DMS53 (cell line): ENCODE results near the gene EGLN2.
A peak's percentile ranks its signal among the peaks of the same experiment; 100 is the strongest.
"Not testable (repeated sequence)": the region's sequence is repeated elsewhere in the genome, so short reads cannot be mapped to it uniquely, and the experiment has no call there.

ENCODE experiments used
- DNase-seq: peaks from one replicate; lab custom pipeline; 2025; lab: John Stamatoyannopoulos, UW

The EGLN2 gene

DNA sequence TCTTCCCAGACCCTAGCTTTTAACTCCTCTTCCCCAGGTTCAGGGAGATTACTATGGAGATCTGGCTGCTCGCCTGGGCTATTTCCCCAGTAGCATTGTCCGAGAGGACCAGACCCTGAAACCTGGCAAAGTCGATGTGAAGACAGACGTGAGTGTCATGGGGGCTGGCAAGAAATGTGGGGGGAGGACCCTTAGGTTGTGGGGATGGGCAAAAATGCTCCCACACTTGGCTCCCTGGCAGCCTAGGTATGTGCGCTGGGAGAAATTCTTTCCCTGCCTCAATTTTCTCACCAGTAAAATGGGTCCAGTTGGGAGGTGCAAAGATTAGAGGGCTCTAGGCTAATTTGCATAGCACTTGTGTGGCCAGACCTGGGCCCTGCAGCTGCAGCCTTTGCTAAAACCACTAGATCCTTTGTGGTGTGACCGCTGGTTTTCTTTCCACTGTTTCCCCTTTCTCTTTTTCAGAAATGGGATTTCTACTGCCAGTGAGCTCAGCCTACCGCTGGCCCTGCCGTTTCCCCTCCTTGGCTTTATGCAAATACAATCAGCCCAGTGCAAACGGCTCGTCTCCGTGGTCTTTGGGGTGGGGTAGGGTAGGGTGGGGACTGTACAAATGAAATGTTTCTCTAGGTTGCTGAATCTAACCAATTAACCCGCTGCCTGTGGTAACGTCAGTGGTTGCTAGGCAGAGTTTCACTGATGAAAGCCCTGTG lies 21.9 kb upstream of the EGLN2 start:
- DNase-seq = peak; percentile 97

DNA sequence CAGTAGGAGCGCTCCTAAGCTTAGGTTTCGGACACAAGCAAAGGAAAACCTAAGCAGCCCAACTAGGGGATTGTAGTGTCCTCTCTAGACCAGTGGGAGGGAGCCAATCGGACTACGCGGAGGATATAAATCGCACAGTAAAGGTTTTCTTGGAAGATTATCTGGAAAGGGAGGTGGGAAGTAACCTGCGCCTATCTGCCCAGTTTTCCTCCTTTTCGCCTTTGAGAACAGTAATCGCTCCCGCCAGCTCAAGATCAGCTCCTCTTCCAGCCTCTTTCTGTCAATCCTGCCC lies 21.4 kb upstream of the EGLN2 start:
- no peak for DNase-seq

GRCh38 chr19:40777937-40778705 lies 20.9 kb upstream of the EGLN2 start, which contains the start of gene RAB4B:
Gene RAB4B (plus strand): TSS chr19:40778247. CDS start chr19:40778376, 129 bp downstream.
- peak; percentile 100 for DNase-seq

DNA sequence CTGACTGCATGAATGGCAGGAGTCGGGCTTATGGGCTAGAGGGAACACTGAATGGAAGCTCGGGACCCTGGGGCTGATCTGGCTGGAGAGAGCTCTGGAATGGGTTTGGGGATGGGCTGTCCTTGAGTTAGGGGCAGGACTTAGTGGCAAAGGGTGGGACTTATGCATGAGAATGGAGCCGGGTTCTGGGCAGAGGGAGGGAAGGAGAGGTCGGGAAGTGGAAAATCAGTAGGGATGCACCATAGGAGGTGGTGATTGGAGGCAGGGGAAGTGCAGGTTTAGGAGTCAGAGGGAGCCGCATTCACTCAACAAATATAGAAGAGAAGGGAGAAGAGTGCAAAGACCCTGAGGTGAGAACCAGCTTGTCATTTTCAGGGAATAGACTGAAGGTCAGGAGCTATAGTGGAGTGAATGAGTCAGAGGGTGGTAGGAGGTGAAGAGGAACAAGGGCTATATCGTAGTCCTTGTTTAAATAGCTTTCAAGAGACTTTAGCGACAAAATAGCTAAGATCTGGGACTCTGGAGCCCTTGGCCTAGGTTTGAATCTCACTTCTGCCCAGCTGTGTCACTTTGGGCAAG lies 20.2 kb upstream of the EGLN2 start:
- DNase-seq = peak; percentile 74

- no peak for DNase-seq
Measured at GRCh38 chr19:40780582-40780981, 18.4 kb upstream of the EGLN2 start.

DNA sequence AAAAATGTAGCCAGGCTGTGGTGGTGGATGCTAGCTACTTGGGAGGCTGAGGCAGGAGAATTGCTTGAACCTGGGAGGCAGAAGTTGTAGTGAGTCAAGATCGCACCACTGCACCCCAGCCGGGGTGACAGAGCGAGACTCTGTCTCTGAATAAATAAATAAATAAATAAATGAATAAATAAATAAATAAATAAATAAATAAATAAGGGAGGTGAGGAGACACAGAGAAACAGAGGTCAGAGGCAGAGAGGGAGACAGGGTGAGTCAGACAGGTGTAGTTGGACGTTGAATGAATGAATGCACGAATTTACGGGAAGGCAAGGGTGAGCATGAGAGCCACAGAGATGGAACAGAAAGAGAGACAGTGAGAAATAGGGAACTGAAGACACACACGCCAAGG lies 17.9 kb upstream of the EGLN2 start:
- no peak for DNase-seq

- no peak for DNase-seq
Measured at GRCh38 chr19:40783711-40784110, 15.3 kb upstream of the EGLN2 start.

- DNase-seq = not testable (repeated sequence)
Measured at GRCh38 chr19:40784146-40784545, 14.8 kb upstream of the EGLN2 start.

GRCh38 chr19:40785526-40785925 lies 13.5 kb upstream of the EGLN2 start:
- DNase-seq = no peak

- DNase-seq = no peak
Measured at GRCh38 chr19:40786060-40787037, 12.6 kb upstream of the EGLN2 start.

- DNase-seq = no peak
Measured at GRCh38 chr19:40791349-40791748, 7.6 kb upstream of the EGLN2 start.

DNA sequence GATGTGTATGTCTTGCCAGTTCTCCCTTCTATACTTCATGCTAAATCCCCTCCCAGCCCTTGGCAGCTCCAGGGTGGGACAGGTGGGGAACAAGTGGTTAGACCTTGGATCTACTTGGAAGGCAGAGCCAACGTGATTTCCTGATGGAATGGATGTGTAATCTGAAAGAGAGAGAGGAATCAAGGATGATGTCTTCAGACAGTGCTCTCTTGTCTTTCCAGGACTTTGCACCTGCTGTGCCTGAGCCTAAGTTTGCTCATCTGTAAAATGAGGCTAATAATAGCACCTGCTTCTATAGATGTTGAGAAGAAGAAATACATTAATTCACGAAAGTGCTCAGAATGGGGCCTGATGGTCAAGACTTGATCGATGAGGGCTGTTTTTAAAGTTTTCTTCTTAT lies 7.0 kb upstream of the EGLN2 start:
- no peak for DNase-seq

DNA sequence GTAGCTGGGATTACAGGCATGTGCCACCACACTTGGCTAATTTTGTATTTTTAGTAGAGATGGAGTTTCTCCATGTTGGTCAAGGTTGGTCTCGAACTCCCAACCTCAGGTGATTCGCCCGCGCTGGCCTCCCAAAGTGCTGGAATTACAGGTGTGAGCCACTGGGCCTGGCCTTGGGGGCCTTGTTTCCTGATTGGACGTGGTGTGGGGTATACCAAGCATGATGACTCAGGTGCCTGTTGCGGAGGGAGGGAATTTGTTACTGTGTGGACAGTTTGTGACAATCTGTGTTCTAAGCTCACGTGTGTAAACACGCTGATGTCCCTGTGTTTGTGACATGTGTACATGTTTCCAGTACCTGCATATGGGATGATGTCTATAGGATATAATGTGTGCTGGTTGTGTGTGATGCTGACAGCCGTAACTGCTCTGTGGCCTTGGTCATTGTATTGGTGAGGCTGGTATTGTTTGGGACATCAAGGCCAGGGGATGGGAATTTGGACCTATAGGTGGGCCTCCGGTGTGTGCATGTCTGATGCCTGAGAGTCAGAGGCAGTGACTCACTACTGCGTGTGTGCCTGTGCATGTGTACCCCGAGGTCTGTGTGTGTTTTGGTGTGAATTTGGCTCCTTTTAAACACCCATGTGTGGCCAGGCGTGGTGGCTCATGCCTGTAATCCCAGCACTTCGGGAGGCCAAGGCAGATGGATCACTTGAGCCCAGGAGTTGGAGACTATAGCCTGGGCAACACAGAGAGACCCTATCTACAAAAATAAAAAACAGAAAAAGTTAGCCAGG lies 1.6 kb upstream of the EGLN2 start:
- DNase-seq = no peak

- peak; percentile 96 for DNase-seq
Measured at GRCh38 chr19:40797963-40798682, 868 bp upstream of the EGLN2 start.

DNA sequence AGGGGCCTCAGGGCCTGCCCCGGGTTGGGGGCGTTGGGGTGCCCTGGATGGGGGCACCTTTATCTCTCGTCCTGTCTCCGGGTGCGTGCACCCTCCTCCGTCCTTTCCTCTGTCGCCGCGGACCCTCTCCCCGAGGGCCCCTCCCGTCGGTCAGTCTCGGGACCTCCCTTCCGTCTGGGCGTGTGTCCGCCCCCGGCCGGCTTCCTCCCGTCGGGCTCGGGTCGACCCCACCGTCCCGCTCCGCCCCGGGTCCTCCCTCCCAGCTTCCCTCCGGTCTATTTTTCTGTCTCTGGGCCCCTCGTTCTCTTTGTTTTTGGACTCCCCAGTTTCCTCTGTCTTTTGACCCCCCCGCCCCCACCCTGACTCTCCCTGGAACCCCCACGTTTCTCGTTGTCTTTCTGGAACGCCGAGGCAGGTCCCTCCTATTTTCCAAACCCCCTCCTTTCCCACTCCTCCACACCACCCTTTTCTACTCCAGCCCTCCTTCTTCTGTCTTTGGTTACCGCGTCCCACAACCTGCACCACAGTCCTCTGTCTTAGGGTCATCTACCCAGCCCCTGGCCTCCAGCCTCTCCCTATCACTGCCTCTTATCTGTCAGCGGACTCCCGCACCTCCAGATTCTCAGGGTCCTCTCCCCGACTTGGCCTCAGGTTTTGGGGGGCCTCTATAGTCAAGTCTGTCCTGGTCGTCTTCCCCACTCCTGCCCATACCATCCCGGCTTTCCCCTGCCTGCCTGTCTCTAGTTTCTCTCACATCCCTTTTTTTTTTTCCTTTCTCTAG lies 757 bp downstream of the EGLN2 start:
- DNase-seq = peak; percentile 56

DNA sequence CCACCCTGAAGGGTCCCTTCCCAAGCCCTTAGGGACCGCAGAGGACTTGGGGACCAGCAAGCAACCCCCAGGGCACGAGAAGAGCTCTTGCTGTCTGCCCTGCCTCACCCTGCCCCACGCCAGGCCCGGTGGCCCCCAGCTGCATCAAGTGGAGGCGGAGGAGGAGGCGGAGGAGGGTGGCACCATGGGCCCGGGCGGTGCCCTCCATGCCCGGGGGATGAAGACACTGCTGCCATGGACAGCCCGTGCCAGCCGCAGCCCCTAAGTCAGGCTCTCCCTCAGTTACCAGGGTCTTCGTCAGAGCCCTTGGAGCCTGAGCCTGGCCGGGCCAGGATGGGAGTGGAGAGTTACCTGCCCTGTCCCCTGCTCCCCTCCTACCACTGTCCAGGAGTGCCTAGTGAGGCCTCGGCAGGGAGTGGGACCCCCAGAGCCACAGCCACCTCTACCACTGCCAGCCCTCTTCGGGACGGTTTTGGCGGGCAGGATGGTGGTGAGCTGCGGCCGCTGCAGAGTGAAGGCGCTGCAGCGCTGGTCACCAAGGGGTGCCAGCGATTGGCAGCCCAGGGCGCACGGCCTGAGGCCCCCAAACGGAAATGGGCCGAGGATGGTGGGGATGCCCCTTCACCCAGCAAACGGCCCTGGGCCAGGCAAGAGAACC lies 1.5 kb downstream of the EGLN2 start:
- DNase-seq = no peak

- no peak for DNase-seq
Measured at GRCh38 chr19:40800997-40801377, 2.0 kb downstream of the EGLN2 start.

DNA sequence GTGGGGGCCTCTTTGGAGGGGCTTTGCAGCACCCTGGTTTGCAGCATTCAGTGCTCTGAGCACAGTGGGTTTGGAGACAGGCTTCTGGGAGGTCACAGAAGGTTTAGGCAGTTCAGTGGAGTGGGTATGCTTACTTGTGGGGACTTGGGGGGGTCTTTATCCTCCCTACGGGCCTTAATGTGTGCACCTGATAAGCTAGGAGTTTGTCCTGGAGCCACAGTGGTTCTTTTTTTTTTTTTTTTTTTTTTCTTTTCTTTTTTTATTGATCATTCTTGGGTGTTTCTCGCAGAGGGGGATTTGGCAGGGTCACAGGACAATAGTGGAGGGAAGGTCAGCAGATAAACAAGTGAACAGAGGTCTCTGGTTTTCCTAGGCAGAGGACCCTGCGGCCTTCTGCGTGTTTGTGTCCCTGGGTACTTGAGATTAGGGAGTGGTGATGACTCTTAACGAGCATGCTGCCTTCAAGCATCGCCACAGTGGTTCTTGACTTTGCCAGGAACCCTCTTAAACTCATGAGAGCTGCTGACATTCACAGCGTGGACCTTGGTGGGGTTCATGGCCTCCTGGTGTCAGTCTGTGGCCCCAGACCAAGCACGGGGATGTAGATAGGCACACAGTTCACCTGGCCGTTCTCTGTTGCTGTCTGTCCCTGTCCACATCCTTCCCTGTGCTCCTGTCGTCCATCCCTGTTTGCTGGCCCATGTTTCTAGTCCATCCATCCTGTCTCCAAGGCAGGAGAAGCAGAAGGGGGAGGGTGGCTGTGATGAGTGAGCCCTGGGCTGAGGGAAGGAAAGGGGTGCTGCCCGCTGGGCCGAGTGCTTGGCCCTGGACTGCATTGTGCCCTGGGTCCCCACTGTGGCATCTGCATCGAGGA lies 2.7 kb downstream of the EGLN2 start:
- DNase-seq = no peak
